Mucosa of gallbladder (tissue), 1 donor: ENCODE data around the gene GAREM1. TPM values are rescaled to one million over a fixed set of nuclear protein-coding genes. Genes with fewer than 3 reads are reported as not detected.
"Not testable (repeated sequence)": the region's sequence is repeated elsewhere in the genome, so short reads cannot be mapped to it uniquely, and the experiment has no call there.

ENCODE experiments used
- DNase-seq: peaks from one replicate; pipeline ENCODE4 v3.0.0-alpha.2; 2020; ENCODE audit warnings: low spot score
- total RNA-seq: library from RNA; stranded (reverse); gene quantifications from one replicate; pipeline ENCODE4 v1.2.1, GENCODE V29; 2021
- donor health status: DM: no; HTN: no; CAD: no.

The GAREM1 gene
- 10.7 TPM for total RNA-seq

- peak; percentile 96 for DNase-seq
Measured at GRCh38 chr18:32470714-32471633, at the start of gene GAREM1. Gene GAREM1 (minus strand): TSS chr18:32470882. CDS start chr18:32470428, 454 bp downstream.

GRCh38 chr18:32511147-32511546, 40.5 kb upstream of the GAREM1 start:
- DNase-seq = no peak

- DNase-seq = no peak
Measured at GRCh38 chr18:32509111-32509510, 38.4 kb upstream of the GAREM1 start.

- no peak for DNase-seq
Measured at GRCh38 chr18:32507093-32507492, 36.4 kb upstream of the GAREM1 start.

- DNase-seq = no peak
Measured at GRCh38 chr18:32502014-32502413, 31.3 kb upstream of the GAREM1 start.

- DNase-seq = not testable (repeated sequence)
Measured at GRCh38 chr18:32501242-32501641, 30.6 kb upstream of the GAREM1 start.

GRCh38 chr18:32483002-32483401, 12.3 kb upstream of the GAREM1 start:
- no peak for DNase-seq

- no peak for DNase-seq
Measured at GRCh38 chr18:32482117-32482516, 11.4 kb upstream of the GAREM1 start.

GRCh38 chr18:32480581-32480980, 9.9 kb upstream of the GAREM1 start:
- no peak for DNase-seq

GRCh38 chr18:32478807-32479206, 8.1 kb upstream of the GAREM1 start:
- DNase-seq = no peak

GRCh38 chr18:32478317-32478716, 7.6 kb upstream of the GAREM1 start:
- DNase-seq = no peak

GRCh38 chr18:32476106-32476505, 5.4 kb upstream of the GAREM1 start:
- DNase-seq = no peak

- DNase-seq = not testable (repeated sequence)
Measured at GRCh38 chr18:32475069-32475468, 4.4 kb upstream of the GAREM1 start.

- DNase-seq = no peak
Measured at GRCh38 chr18:32473325-32473724, 2.6 kb upstream of the GAREM1 start.

- no peak for DNase-seq
Measured at GRCh38 chr18:32472841-32473240, 2.2 kb upstream of the GAREM1 start.

- no peak for DNase-seq
Measured at GRCh38 chr18:32470460-32470713, 295 bp downstream of the GAREM1 start.

GRCh38 chr18:32469691-32470459, 807 bp downstream of the GAREM1 start:
- peak; percentile 21 for DNase-seq

- DNase-seq = peak; percentile 30
Measured at GRCh38 chr18:32469190-32469651, 1.5 kb downstream of the GAREM1 start.

GRCh38 chr18:32468147-32468845, 2.4 kb downstream of the GAREM1 start:
- no peak for DNase-seq

- DNase-seq = no peak
Measured at GRCh38 chr18:32461709-32462272, 8.9 kb downstream of the GAREM1 start.

- no peak for DNase-seq
Measured at GRCh38 chr18:32460171-32460731, 10.4 kb downstream of the GAREM1 start.
